GM19372 (cell line): ENCODE results near the gene ATE1.
"Not testable (repeated sequence)": the region's sequence is repeated elsewhere in the genome, so short reads cannot be mapped to it uniquely, and the experiment has no call there.

ENCODE experiments used
- ATAC-seq: cut with Tn5 transposase; IDR thresholded peaks from one replicate; pipeline ENCODE4 v1.9.1; 2021; ENCODE audit warnings: mild to moderate bottlenecking, low read depth, moderate library complexity; ENCODE audit not compliant: unreplicated experiment

ATE1 gene

GRCh38 chr10:121927841-121928527, at the start of gene ATE1:
Gene ATE1, minus strand, starts transcription at chr10:121928031. Its CDS starts 82 bp downstream, at chr10:121927949.
- ATAC-seq = peak; percentile 72

- ATAC-seq = no peak
Observed at GRCh38 chr10:121976607-121977006, 48.8 kb upstream of the ATE1 start.

- ATAC-seq = no peak
Observed at GRCh38 chr10:121975295-121976086, 47.7 kb upstream of the ATE1 start.

GRCh38 chr10:121974535-121975294, 46.9 kb upstream of the ATE1 start, which contains the start of gene NSMCE4A:
Gene NSMCE4A, minus strand, starts transcription at chr10:121975217. Its CDS starts 52 bp downstream, at chr10:121975165.
- peak; percentile 75 for ATAC-seq

GRCh38 chr10:121974019-121974534, 46.2 kb upstream of the ATE1 start:
- peak; percentile 27 for ATAC-seq

- ATAC-seq = not testable (repeated sequence)
Observed at GRCh38 chr10:121969086-121969485, 41.3 kb upstream of the ATE1 start.

- no peak for ATAC-seq
Observed at GRCh38 chr10:121965996-121966395, 38.2 kb upstream of the ATE1 start.

- no peak for ATAC-seq
Observed at GRCh38 chr10:121961456-121961855, 33.6 kb upstream of the ATE1 start.

- no peak for ATAC-seq
Observed at GRCh38 chr10:121959671-121960070, 31.8 kb upstream of the ATE1 start.

GRCh38 chr10:121956111-121957061, 28.6 kb upstream of the ATE1 start:
- no peak for ATAC-seq

- ATAC-seq = no peak
Observed at GRCh38 chr10:121952226-121952625, 24.4 kb upstream of the ATE1 start.

GRCh38 chr10:121949451-121949850, 21.6 kb upstream of the ATE1 start:
- no peak for ATAC-seq

- ATAC-seq = no peak
Observed at GRCh38 chr10:121949049-121949448, 21.2 kb upstream of the ATE1 start.

GRCh38 chr10:121947343-121948330, 19.8 kb upstream of the ATE1 start:
- ATAC-seq = no peak

GRCh38 chr10:121942749-121943416, 15.1 kb upstream of the ATE1 start:
- ATAC-seq = no peak

GRCh38 chr10:121941532-121941931, 13.7 kb upstream of the ATE1 start:
- no peak for ATAC-seq

GRCh38 chr10:121936295-121936694, 8.5 kb upstream of the ATE1 start:
- ATAC-seq = no peak

GRCh38 chr10:121935702-121936101, 7.9 kb upstream of the ATE1 start:
- ATAC-seq = no peak
